Thyroid gland (tissue), 4 donors: ENCODE data around the gene DAAM2.

Source experiments
- POLR2A ChIP-seq, 2 donors: fragments of 450-650 bp; IDR thresholded peaks; one replicate each; pipeline ENCODE4 v1.6.1; 2017; ENCODE audit warnings: antibody characterized with exemption in 2 of 2, mild to moderate bottlenecking in 2 of 2, moderate library complexity in 1 of 2
- TF ChIP-seq, protein P1 (sequence below), 6 experiments: fragments of 200-600 bp in 3 of 6; fragments of 450-650 bp in 3 of 6; sonication (generic) in 3 of 6; IDR thresholded peaks; one replicate each; pipeline ENCODE4 v1.5.1; 2016 to 2019; ENCODE audit warnings: antibody characterized with exemption in 6 of 6, mild to moderate bottlenecking in 2 of 6, inconsistent platforms in 1 of 6, moderate library complexity in 1 of 6

DNA sequence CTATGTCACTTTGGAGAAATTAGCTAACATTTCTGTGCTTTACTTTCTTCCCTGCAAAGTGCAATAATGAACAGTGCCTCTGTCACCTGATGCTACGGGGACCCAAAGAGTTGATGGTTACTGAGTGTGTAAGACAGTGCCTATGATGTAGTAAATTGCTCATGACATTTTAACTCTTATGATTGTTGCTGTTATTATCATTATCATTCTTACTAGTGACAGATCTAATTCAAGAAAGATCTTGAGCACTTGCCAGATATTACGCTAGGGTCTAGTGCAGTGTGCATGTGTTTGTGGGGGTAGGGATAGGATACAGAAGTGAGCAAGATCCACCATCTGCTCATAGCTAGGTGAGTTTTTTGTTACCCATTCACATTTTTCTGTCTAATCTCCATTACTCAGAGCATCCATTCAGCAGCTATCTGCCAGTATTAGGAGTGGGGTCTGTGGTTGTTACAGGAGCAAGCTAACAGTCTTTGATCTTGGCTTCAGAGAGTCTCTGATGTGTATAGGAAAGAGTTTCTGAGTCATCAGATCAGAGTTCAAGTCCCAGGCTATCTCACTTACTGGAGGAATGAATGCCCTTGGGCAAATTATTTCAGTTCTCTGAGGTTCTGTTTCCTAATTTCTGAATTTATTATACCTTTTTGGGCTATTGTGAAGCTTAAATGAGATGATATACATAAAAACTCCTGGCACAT lies 33.1 kb upstream of the DAAM2 start:
- TF ChIP-seq, protein P1, sequence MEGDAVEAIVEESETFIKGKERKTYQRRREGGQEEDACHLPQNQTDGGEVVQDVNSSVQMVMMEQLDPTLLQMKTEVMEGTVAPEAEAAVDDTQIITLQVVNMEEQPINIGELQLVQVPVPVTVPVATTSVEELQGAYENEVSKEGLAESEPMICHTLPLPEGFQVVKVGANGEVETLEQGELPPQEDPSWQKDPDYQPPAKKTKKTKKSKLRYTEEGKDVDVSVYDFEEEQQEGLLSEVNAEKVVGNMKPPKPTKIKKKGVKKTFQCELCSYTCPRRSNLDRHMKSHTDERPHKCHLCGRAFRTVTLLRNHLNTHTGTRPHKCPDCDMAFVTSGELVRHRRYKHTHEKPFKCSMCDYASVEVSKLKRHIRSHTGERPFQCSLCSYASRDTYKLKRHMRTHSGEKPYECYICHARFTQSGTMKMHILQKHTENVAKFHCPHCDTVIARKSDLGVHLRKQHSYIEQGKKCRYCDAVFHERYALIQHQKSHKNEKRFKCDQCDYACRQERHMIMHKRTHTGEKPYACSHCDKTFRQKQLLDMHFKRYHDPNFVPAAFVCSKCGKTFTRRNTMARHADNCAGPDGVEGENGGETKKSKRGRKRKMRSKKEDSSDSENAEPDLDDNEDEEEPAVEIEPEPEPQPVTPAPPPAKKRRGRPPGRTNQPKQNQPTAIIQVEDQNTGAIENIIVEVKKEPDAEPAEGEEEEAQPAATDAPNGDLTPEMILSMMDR (IDR thresholded peaks at IDR 0.05), result no peak
- TF ChIP-seq POLR2A (IDR thresholded peaks at IDR 0.05), result no peak
